Prostate gland (tissue), 2 donors: ENCODE measurements around the gene AQP1.

Source experiments
- CTCF ChIP-seq, 4 experiments: fragments of 200-600 bp in 2 of 4; fragments of 450-650 bp in 2 of 4; sonication (generic) in 2 of 4; IDR thresholded peaks; 1 replicate in 3 of 4; 2 replicates in 1 of 4; pipeline ENCODE4 v1.5.1; 2016 to 2019; ENCODE audit warnings: antibody characterized with exemption in 4 of 4, mild to moderate bottlenecking in 2 of 4, moderate library complexity in 2 of 4
- POLR2A ChIP-seq: fragments of 450-650 bp; IDR thresholded peaks from one replicate; pipeline ENCODE4 v1.6.1; 2016; ENCODE audit warnings: antibody characterized with exemption, mild to moderate bottlenecking
- POLR2AphosphoS5 ChIP-seq: sonication (generic); formaldehyde crosslinking; IDR thresholded peaks from one replicate; pipeline ENCODE4 v1.6.1; 2017; ENCODE audit warnings: antibody characterized with exemption

GRCh38 chr7:30909431-30909830 is 2.2 kb upstream of the AQP1 start:
- TF ChIP-seq CTCF (IDR thresholded peaks at IDR 0.05), result no peak
- no peak for TF ChIP-seq POLR2A
- TF ChIP-seq POLR2AphosphoS5, result no peak
